Peyer's patch (tissue), 4 donors: ENCODE results near the gene SLC13A5.

Experiments
- CTCF ChIP-seq, 6 experiments: fragments of 450-650 bp in 4 of 6; fragments of 200-600 bp in 2 of 6; sonication (generic) in 1 of 6; IDR thresholded peaks; one replicate each; pipeline ENCODE4 v1.5.1; 2017 to 2019; ENCODE audit warnings: antibody characterized with exemption in 6 of 6, mild to moderate bottlenecking in 3 of 6, moderate library complexity in 1 of 6
- POLR2A ChIP-seq, 2 donors: fragments of 450-650 bp; IDR thresholded peaks; one replicate each; pipeline ENCODE4 v1.5.1; 2017; ENCODE audit warnings: antibody characterized with exemption in 2 of 2, mild to moderate bottlenecking in 2 of 2, moderate library complexity in 2 of 2

GRCh38 chr17:6670999-6671398 lies 42.2 kb downstream of the SLC13A5 start:
- TF ChIP-seq CTCF (IDR thresholded peaks at IDR 0.05) (no peak), POLR2A (IDR thresholded peaks at IDR 0.05) (no peak)
